Epithelial cell of esophagus (primary cell): ENCODE results near the gene TMIGD3.
A peak's percentile ranks its signal among the peaks of the same experiment; 100 is the strongest.

ENCODE experiments used
- DNase-seq: peaks from one replicate; pipeline ENCODE4 v3.0.0; 2010; ENCODE audit warnings: low read depth
- H3K4me3 ChIP-seq: 2 replicates; pipeline ENCODE4 v1.5.1; 2011; ENCODE audit warnings: mild to moderate bottlenecking, low read length, control low read depth
- CTCF ChIP-seq: IDR thresholded peaks from 2 replicates; pipeline ENCODE4 v1.5.1; 2011; ENCODE audit warnings: low read depth, mild to moderate bottlenecking, low read length, control low read depth, inconsistent platforms; ENCODE audit not compliant: insufficient read depth; ENCODE audit errors: missing control alignments

TMIGD3 gene

DNA sequence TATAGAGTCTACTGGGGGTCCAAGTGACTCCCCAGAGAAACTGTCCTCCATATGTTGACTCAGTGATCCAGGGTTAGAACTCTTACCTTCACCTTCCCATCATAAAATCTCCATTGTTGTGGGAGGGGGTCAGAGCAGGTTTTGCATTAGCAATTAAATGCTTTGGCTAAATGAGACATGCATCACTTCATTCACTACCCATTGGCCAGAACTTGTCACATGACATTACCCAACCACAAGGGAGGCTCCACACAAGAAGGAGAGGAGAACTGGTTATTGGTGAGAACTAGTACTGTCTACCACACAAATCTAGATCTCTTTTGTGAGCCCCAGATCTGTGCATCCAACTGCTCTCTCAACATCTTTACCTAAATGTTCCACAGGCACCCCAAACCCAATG lies 33.9 kb downstream of the TMIGD3 start:
- no peak for TF ChIP-seq CTCF
- H3K4me3 ChIP-seq, result no peak overlapping the region
- no peak for DNase-seq

GRCh38 chr1:111468717-111469100 lies 34.7 kb downstream of the TMIGD3 start:
- TF ChIP-seq CTCF, result no peak
- no peak overlapping the region for H3K4me3 ChIP-seq
- peak; percentile 48 for DNase-seq

DNA sequence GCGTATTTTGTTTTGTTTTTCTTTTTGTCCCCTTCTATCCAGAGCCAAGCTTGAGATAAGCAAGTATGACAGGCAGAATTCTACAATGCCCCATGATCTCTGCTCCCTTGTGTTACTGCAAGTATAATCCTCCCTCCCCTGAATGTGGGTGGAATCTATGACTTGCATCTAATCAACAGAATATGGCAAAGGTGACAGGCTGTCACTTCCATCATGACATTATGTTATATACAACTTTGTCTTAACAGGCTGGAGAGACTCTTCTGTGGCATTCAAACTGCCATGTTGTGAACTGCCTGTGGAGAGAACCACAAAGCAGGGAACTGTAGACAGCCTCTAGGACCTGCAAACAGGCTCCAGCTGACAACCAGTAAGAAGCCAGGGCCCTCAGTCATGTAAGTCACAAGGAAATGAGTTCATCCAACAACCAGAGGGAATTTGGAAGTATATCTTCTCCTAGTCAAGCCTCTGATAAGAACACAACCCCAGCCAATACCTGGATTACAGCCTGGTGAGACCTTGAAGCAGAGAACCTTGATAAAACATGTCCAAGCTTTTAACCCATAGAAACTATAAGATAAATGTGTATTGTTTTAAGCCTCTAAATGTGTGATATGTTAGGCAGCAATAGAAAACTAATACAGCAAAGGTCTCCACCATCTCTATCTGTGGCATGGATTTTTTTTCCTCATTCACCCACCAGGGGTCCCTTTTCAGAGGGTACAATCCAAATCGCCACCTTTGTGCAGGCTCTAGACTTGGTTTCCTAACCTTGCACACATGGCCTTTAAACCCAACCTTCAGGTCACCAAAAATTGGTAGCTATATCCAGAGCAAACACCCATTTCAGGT lies 35.3 kb downstream of the TMIGD3 start:
- TF ChIP-seq CTCF, result no peak
- DNase-seq, result no peak
- H3K4me3 ChIP-seq, result no peak overlapping the region

DNA sequence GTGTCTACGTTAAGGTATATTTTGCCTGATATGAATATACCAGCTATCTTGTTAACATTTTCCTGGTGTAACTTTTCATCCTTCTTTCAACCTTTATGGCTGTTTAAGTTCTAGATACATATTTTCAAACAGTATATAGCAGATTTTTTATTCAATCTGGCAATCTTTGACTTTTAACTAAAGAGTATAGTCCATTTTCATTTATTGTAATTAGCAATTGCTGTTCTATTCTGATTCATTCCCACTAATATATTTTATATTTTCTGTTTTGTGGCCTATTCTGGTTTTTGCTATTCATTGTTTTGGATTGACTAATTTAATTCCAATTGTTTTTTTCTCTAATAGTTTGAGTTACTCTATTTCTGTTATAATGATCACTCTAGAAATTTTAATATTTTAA lies 37.0 kb downstream of the TMIGD3 start:
- no peak for TF ChIP-seq CTCF
- no peak overlapping the region for H3K4me3 ChIP-seq
- no peak for DNase-seq

DNA sequence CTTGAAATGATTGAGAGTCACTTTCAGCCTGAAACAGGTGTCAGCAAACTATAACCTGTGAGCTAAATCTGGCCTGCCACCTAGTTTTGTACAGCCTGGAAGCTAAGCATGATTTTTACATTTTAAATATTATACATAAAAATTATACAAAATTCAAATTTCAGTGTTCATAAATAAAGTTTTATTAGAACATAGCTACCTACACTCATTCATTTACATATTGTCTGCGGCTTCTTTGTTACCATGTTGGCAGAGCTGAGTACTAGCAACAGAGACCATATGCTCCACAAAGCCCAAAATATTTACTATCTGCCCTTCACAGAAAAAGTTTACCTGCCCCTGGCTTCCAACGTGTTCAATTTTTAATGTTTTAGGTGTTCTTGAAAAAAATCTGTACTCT lies 37.7 kb downstream of the TMIGD3 start:
- no peak for DNase-seq
- no peak for TF ChIP-seq CTCF
- no peak overlapping the region for H3K4me3 ChIP-seq

GRCh38 chr1:111463029-111463683 lies 40.3 kb downstream of the TMIGD3 start:
- no peak for TF ChIP-seq CTCF
- DNase-seq, result peak; percentile 43
- H3K4me3 ChIP-seq, result no peak overlapping the region

DNA sequence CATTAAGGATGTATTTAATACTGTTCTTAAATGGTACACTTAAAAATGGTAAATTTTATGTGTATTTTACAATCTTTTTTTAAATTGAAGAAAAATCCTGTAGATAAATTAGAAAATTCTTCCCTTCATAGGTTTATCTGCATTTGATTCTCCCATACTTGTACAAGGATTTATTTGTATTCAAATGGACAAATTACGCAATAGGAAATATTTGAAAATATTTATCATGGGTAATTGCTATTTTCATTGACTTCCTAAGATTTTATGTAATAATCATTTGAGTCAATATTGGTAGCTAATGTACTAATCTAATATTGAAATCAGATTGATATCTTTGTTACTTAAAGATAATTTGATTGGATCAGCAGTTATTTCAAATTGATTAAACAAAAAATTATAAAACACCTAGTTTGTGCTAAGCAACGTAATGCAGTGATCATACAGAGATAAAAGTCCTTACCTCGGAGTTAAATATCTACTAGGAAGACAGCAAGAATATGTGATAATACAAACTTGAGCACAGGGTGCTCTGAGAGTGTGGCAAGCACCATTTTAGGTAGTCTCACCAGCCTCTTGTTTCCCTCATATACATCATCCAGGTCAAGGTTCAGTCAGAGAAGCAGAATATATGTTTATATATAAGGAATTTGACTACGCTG lies 40.9 kb downstream of the TMIGD3 start:
- no peak for DNase-seq
- no peak overlapping the region for H3K4me3 ChIP-seq
- TF ChIP-seq CTCF, result no peak
